Liver (tissue), 9 donors: ENCODE data around the gene TFF1. TPM values are rescaled to one million over a fixed set of nuclear protein-coding genes. Genes with fewer than 3 reads are reported as not detected.

Source experiments
- DNase-seq: peaks from one replicate; pipeline ENCODE4 v3.0.0-alpha.2; 2017; ENCODE audit warnings: low spot score
- H3K27ac ChIP-seq, 2 donors: one replicate each; pipeline ENCODE4 v1.7.0; 2013; ENCODE audit warnings: inconsistent platforms in 2 of 2, low read length in 2 of 2, control low read depth in 1 of 2, low read depth in 1 of 2, mild to moderate bottlenecking in 1 of 2
- H3K27me3 ChIP-seq, 4 donors: one replicate each; pipeline versions ENCODE4 v1.6.1 to v1.7.0; 2013; ENCODE audit warnings: low read length in 3 of 4, inconsistent platforms in 1 of 4, mild to moderate bottlenecking in 1 of 4, moderate library complexity in 1 of 4; ENCODE audit not compliant: control insufficient read depth in 4 of 4, insufficient read depth in 4 of 4
- H3K36me3 ChIP-seq, 4 donors: one replicate each; pipeline versions ENCODE4 v1.6.1 to v1.7.0; 2013; ENCODE audit warnings: low read length in 3 of 4, mild to moderate bottlenecking in 3 of 4, low read depth in 1 of 4, moderate library complexity in 1 of 4; ENCODE audit not compliant: control insufficient read depth in 4 of 4, insufficient read depth in 3 of 4
- H3K4me1 ChIP-seq, 4 donors: one replicate each; pipeline versions ENCODE4 v1.6.1 to v1.7.0; 2013; ENCODE audit warnings: low read length in 3 of 4, mild to moderate bottlenecking in 3 of 4, moderate library complexity in 1 of 4; ENCODE audit not compliant: control insufficient read depth in 4 of 4, insufficient read depth in 4 of 4
- H3K4me3 ChIP-seq, 3 donors: one replicate each; pipeline versions ENCODE4 v1.6.1 to v1.7.0; 2013; ENCODE audit warnings: low read length in 3 of 3, control low read depth in 1 of 3, low read depth in 1 of 3, mild to moderate bottlenecking in 1 of 3
- H3K9ac ChIP-seq, 2 donors: one replicate each; pipeline ENCODE4 v1.7.0; 2013; ENCODE audit warnings: low read length in 2 of 2, mild to moderate bottlenecking in 2 of 2, moderate library complexity in 2 of 2, control low read depth in 1 of 2, low read depth in 1 of 2
- H3K9me3 ChIP-seq, 4 donors: one replicate each; pipeline versions ENCODE4 v1.6.1 to v1.7.0; 2013; ENCODE audit warnings: low read length in 3 of 4; ENCODE audit not compliant: control insufficient read depth in 4 of 4
- EGR1 ChIP-seq, 2 donors: IDR thresholded peaks; 2 replicates each; pipeline ENCODE4 v1.6.1; 2016 to 2018; ENCODE audit warnings: antibody characterized with exemption in 2 of 2, low read depth in 2 of 2
- FOXA1 ChIP-seq: IDR thresholded peaks from 2 replicates; pipeline ENCODE4 v1.6.1; 2016; ENCODE audit warnings: antibody characterized with exemption
- HNF4A ChIP-seq, 2 donors: conservative IDR thresholded peaks; 2 replicates each; pipeline ENCODE4 v1.6.1; 2016; ENCODE audit warnings: antibody characterized with exemption in 2 of 2, mild to moderate bottlenecking in 2 of 2
- JUND ChIP-seq, 2 donors: IDR thresholded peaks; 2 replicates each; pipeline ENCODE4 v1.6.1; 2016; ENCODE audit warnings: antibody characterized with exemption in 2 of 2
- NR2F2 ChIP-seq: IDR thresholded peaks from 2 replicates; pipeline ENCODE4 v1.6.1; 2016; ENCODE audit warnings: antibody characterized with exemption
- RAD21 ChIP-seq, 2 donors: IDR thresholded peaks; 2 replicates each; pipeline ENCODE4 v1.6.1; 2016; ENCODE audit warnings: antibody characterized with exemption in 2 of 2, mild to moderate bottlenecking in 2 of 2
- RXRA ChIP-seq, 2 donors: IDR thresholded peaks; 2 replicates each; pipeline ENCODE4 v1.6.1; 2017 to 2018; ENCODE audit warnings: antibody characterized with exemption in 2 of 2, mild to moderate bottlenecking in 1 of 2
- SP1 ChIP-seq: IDR thresholded peaks from 2 replicates; pipeline ENCODE4 v1.6.1; 2018; ENCODE audit warnings: antibody characterized with exemption, mild to moderate bottlenecking
- TAF1 ChIP-seq: conservative IDR thresholded peaks from 2 replicates; pipeline ENCODE4 v1.6.1; 2016; ENCODE audit warnings: antibody characterized with exemption, mild to moderate bottlenecking
- YY1 ChIP-seq: IDR thresholded peaks from 2 replicates; pipeline ENCODE4 v1.6.1; 2016; ENCODE audit warnings: antibody characterized with exemption, mild to moderate bottlenecking
- WGBS: extraction: QIAGEN DNeasy Blood & Tissue Kit; methylation state at CpG from one replicate; pipeline ENCODE4 v1.1.7; 2013; 5-methylcytosine and 5-hydroxymethylcytosine counted together
- polyA plus RNA-seq, 2 donors: library from polyadenylated mRNA; stranded (reverse) in 1 of 2; unstranded in 1 of 2; fragments of 200-250 nt in 1 of 2; fragments of >200 nt in 1 of 2; fragmentation: Nextera tagmentation in 1 of 2; extraction: Ambion mirVana in 1 of 2; gene quantifications; one replicate each; pipeline versions ENCODE4 v1.2.1 to v1.2.3, GENCODE V29; 2013 to 2015
- total RNA-seq, 2 donors: library from RNA; depleted of rRNA; stranded (reverse); fragments of >200 nt; gene quantifications; one replicate each; pipeline ENCODE4 v1.2.3, GENCODE V29; 2014
- TF ChIP-seq, protein P1 (sequence below): IDR thresholded peaks from 2 replicates; pipeline ENCODE4 v1.6.1; 2016; ENCODE audit warnings: antibody characterized with exemption
- TF ChIP-seq, protein P2 (sequence below): IDR thresholded peaks from 2 replicates; pipeline ENCODE4 v1.6.1; 2016; ENCODE audit warnings: antibody characterized with exemption
- TF ChIP-seq, protein P3 (sequence below): IDR thresholded peaks from 2 replicates; pipeline ENCODE4 v1.6.1; 2016; ENCODE audit warnings: antibody characterized with exemption, mild to moderate bottlenecking
- TF ChIP-seq, protein P4 (sequence below): fragments of 150-350 bp; IDR thresholded peaks from 2 replicates; pipeline ENCODE4 v1.5.1; 2017; ENCODE audit warnings: improper control_type of control experiment, low read depth, low read length; ENCODE audit not compliant: missing input control
- donor health status: healthy.
- donor health status: healthy.
- donor health status: healthy.
- donor health status: healthy.
- donor health status: healthy.

Gene TFF1
- total and polyA plus RNA-seq, 4 donors: not detected

DNA sequence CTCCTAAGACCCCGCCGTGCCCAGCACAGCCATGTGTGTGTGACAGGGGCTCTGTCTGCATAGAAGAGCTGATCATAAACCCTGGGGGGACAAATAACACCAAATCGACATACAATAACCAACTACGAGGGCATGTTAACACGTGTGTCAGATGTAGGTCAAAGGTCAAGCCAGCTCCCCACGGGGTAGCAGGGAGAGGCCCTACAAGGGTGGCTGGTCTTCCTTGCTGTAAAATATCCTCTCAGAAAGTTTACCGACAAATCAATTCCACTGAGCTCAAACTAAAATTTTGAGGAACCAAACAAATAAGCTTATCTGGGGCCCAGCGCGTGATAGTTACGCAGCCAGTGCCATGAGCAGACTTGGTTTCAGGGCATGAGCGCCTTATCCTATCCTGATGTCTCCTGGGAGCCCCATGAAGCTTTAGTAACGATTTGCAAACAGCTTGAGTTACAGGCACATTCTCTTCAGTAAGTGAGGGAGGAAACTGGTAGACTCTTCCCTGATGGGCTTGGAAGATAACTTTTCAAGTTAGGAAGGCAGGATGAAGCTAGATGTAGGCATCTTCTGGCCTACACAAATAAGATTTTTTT lies 32.2 kb upstream of the TFF1 start:
- TF ChIP-seq YY1 (no peak), EGR1 (IDR thresholded peaks at IDR 0.05; ENCODE audit: low read depth in 2 of 2) (no peak), RAD21 (IDR thresholded peaks at IDR 0.05) (no peak)
- TF ChIP-seq, protein P1, sequence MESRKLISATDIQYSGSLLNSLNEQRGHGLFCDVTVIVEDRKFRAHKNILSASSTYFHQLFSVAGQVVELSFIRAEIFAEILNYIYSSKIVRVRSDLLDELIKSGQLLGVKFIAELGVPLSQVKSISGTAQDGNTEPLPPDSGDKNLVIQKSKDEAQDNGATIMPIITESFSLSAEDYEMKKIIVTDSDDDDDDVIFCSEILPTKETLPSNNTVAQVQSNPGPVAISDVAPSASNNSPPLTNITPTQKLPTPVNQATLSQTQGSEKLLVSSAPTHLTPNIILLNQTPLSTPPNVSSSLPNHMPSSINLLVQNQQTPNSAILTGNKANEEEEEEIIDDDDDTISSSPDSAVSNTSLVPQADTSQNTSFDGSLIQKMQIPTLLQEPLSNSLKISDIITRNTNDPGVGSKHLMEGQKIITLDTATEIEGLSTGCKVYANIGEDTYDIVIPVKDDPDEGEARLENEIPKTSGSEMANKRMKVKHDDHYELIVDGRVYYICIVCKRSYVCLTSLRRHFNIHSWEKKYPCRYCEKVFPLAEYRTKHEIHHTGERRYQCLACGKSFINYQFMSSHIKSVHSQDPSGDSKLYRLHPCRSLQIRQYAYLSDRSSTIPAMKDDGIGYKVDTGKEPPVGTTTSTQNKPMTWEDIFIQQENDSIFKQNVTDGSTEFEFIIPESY: no peak
- TF ChIP-seq, protein P2, sequence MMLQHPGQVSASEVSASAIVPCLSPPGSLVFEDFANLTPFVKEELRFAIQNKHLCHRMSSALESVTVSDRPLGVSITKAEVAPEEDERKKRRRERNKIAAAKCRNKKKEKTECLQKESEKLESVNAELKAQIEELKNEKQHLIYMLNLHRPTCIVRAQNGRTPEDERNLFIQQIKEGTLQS: no peak
- no peak overlapping the region for H3K27ac ChIP-seq
- no peaks in the 10 kb centered on the region for H3K9me3 ChIP-seq
- WGBS: 67% methylated on average over 12 of the region's 12 CpGs
- no peak overlapping the region for H3K9ac ChIP-seq
- no peaks in the 10 kb centered on the region for H3K4me1 ChIP-seq
- H3K4me3 ChIP-seq: no peak overlapping the region
- H3K36me3 ChIP-seq: no peaks in the 10 kb centered on the region
- no peaks in the 10 kb centered on the region for H3K27me3 ChIP-seq
- no peak for DNase-seq

DNA sequence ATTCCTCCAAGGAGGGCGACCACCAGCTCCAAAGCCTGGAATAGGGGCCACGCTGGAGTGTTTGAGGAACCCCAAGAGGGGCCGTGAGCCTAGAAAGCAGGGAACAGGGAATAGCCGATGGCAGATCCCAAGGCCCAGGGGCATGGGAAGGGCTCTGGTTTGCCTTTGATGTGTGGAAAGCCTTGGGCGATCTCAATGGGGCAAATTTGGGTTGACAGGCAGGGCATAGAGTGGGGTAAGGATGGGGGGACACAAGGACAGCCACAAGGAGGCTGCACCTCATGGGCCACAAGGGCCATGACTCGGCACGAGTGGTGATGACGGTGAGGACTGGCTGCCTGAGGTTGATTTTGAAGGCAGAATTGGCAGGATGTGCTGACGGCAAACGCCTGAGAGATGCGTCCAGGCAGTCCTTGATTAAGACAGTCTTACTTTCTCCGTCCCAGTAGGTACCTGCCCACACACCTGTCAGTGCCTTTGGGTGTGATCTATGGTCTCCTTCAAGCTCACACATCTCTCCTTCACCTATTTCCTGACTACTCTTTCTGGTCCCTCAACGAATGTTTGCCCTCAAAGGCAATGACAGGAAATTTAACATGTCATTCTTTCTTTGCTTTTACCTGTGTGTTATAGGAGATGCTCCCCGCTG lies 31.5 kb upstream of the TFF1 start:
- TF ChIP-seq, protein P3, sequence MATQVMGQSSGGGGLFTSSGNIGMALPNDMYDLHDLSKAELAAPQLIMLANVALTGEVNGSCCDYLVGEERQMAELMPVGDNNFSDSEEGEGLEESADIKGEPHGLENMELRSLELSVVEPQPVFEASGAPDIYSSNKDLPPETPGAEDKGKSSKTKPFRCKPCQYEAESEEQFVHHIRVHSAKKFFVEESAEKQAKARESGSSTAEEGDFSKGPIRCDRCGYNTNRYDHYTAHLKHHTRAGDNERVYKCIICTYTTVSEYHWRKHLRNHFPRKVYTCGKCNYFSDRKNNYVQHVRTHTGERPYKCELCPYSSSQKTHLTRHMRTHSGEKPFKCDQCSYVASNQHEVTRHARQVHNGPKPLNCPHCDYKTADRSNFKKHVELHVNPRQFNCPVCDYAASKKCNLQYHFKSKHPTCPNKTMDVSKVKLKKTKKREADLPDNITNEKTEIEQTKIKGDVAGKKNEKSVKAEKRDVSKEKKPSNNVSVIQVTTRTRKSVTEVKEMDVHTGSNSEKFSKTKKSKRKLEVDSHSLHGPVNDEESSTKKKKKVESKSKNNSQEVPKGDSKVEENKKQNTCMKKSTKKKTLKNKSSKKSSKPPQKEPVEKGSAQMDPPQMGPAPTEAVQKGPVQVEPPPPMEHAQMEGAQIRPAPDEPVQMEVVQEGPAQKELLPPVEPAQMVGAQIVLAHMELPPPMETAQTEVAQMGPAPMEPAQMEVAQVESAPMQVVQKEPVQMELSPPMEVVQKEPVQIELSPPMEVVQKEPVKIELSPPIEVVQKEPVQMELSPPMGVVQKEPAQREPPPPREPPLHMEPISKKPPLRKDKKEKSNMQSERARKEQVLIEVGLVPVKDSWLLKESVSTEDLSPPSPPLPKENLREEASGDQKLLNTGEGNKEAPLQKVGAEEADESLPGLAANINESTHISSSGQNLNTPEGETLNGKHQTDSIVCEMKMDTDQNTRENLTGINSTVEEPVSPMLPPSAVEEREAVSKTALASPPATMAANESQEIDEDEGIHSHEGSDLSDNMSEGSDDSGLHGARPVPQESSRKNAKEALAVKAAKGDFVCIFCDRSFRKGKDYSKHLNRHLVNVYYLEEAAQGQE: no peak
- TF ChIP-seq, protein P4, sequence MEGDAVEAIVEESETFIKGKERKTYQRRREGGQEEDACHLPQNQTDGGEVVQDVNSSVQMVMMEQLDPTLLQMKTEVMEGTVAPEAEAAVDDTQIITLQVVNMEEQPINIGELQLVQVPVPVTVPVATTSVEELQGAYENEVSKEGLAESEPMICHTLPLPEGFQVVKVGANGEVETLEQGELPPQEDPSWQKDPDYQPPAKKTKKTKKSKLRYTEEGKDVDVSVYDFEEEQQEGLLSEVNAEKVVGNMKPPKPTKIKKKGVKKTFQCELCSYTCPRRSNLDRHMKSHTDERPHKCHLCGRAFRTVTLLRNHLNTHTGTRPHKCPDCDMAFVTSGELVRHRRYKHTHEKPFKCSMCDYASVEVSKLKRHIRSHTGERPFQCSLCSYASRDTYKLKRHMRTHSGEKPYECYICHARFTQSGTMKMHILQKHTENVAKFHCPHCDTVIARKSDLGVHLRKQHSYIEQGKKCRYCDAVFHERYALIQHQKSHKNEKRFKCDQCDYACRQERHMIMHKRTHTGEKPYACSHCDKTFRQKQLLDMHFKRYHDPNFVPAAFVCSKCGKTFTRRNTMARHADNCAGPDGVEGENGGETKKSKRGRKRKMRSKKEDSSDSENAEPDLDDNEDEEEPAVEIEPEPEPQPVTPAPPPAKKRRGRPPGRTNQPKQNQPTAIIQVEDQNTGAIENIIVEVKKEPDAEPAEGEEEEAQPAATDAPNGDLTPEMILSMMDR: no peak
- TF ChIP-seq JUND (IDR thresholded peaks at IDR 0.05) (no peak), FOXA1 (no peak), SP1 (no peak), NR2F2 (no peak), TAF1 (no peak), HNF4A (conservative IDR thresholded peaks at IDR 0.05) (no peak), RXRA (IDR thresholded peaks at IDR 0.05) (no peak)
- TF ChIP-seq, protein P2: no peak
- no peak for DNase-seq
- Histone ChIP-seq H3K4me1 (no peaks in the 10 kb centered on the region), H3K27ac (no peak overlapping the region), H3K36me3 (no peaks in the 10 kb centered on the region), H3K9ac (no peak overlapping the region), H3K27me3 (no peaks in the 10 kb centered on the region), H3K9me3 (no peaks in the 10 kb centered on the region), H3K4me3 (no peak overlapping the region)
- 85% methylated on average over 14 of the region's 14 CpGs for WGBS
